ENCODE results near the gene NT5C2. TPM values are rescaled to one million over a fixed set of nuclear protein-coding genes. Genes with fewer than 3 reads are reported as not detected.

Gene NT5C2
- total RNA-seq, 4 donors from 2014 or later: 91.2 to 98.3 (median 92.5) TPM

GRCh38 chr10:103083977-103084320 lies 109.1 kb downstream of the NT5C2 start:
- Histone ChIP-seq H3K36me3 (peaks cover 5 to 73% (median 8%) of the 10 kb centered on the region in 3 donors), H3K27me3 (no peaks in the 10 kb centered on the region), H3K27ac (no peak overlapping the region), H3K4me3 (no peak overlapping the region), H3K4me1 (peaks cover 0 to 4% (median 0%) of the 10 kb centered on the region in 3 donors), H3K9me3 (no peaks in the 10 kb centered on the region)
- intact Hi-C loops (cut with DNase I): no loop called here
- TF ChIP-seq CTCF (IDR thresholded peaks at IDR 0.05) (no peak), POLR2A (IDR thresholded peaks at IDR 0.05) (no peak)
- WGBS, 2 donors: 90 to 91% methylated on average over 5 of the region's 5 CpGs
- no peak for DNase-seq

GRCh38 chr10:103083266-103083976 lies 109.7 kb downstream of the NT5C2 start:
- Histone ChIP-seq H3K4me1 (peaks cover 0 to 4% (median 0%) of the 10 kb centered on the region in 3 donors), H3K27ac (no peak overlapping the region), H3K4me3 (no peak overlapping the region), H3K27me3 (no peaks in the 10 kb centered on the region), H3K9me3 (no peaks in the 10 kb centered on the region), H3K36me3 (peaks cover 0 to 73% (median 3%) of the 10 kb centered on the region in 3 donors)
- WGBS, 2 donors: 89 to 95% methylated on average over 4 to 5 of the region's 7 CpGs
- TF ChIP-seq CTCF (IDR thresholded peaks at IDR 0.05) (no peak), POLR2A (IDR thresholded peaks at IDR 0.05) (no peak)
- no peak for DNase-seq
- intact Hi-C loops (cut with DNase I): no loop called here

GRCh38 chr10:103082683-103083082 lies 110.4 kb downstream of the NT5C2 start:
- 100% methylated on average over 1 of the region's 1 CpG; no CpG with 5 or more reads in 1 of the 2 donors for WGBS, 2 donors
- H3K27ac ChIP-seq: no peak overlapping the region
- DNase-seq: no peak
- no peak overlapping the region for H3K4me3 ChIP-seq
- peaks cover 0 to 73% (median 0%) of the 10 kb centered on the region in 3 donors for H3K36me3 ChIP-seq
- intact Hi-C loops (cut with DNase I): no loop called here
- H3K4me1 ChIP-seq: peaks cover 0 to 4% (median 0%) of the 10 kb centered on the region in 3 donors
- TF ChIP-seq POLR2A (IDR thresholded peaks at IDR 0.05) (no peak), CTCF (IDR thresholded peaks at IDR 0.05) (no peak)
- no peaks in the 10 kb centered on the region for H3K9me3 ChIP-seq
- no peaks in the 10 kb centered on the region for H3K27me3 ChIP-seq

GRCh38 chr10:103080891-103081581 lies 112.0 kb downstream of the NT5C2 start:
- Histone ChIP-seq H3K36me3 (peaks cover 0 to 73% (median 0%) of the 10 kb centered on the region in 3 donors), H3K27me3 (no peaks in the 10 kb centered on the region), H3K4me3 (no peak overlapping the region), H3K27ac (no peak overlapping the region), H3K4me1 (peaks cover 0 to 4% (median 0%) of the 10 kb centered on the region in 3 donors), H3K9me3 (no peaks in the 10 kb centered on the region)
- intact Hi-C loops (cut with DNase I): no loop called here
- no peak for DNase-seq
- no peak for TF ChIP-seq CTCF (IDR thresholded peaks at IDR 0.05)
- TF ChIP-seq POLR2A (IDR thresholded peaks at IDR 0.05): no peak
- WGBS, 2 donors: 71 to 100% methylated on average over 1 of the region's 4 CpGs

- H3K36me3 ChIP-seq: peaks cover 0 to 67% (median 0%) of the 10 kb centered on the region in 3 donors
- WGBS, 2 donors: 88 to 90% methylated on average over 5 to 11 of the region's 11 CpGs
- intact Hi-C loops (cut with DNase I): no loop called here
- H3K4me3 ChIP-seq: no peak overlapping the region
- TF ChIP-seq CTCF (IDR thresholded peaks at IDR 0.05) (no peak), POLR2A (IDR thresholded peaks at IDR 0.05) (no peak)
- no peaks in the 10 kb centered on the region for H3K9me3 ChIP-seq
- H3K27ac ChIP-seq: no peak overlapping the region
- no peaks in the 10 kb centered on the region for H3K27me3 ChIP-seq
- peaks cover 0 to 4% (median 0%) of the 10 kb centered on the region in 3 donors for H3K4me1 ChIP-seq
- no peak for DNase-seq
These were observed 113.1 kb downstream of the NT5C2 start for GRCh38 chr10:103079946-103080345.
